NCI-H146 (cell line): ENCODE results near the gene UBE2O.
"Not testable (repeated sequence)": the region's sequence is repeated elsewhere in the genome, so short reads cannot be mapped to it uniquely, and the experiment has no call there.

Experiments used
- DNase-seq: peaks from one replicate; lab custom pipeline; 2025; lab: John Stamatoyannopoulos, UW

Gene UBE2O

DNA sequence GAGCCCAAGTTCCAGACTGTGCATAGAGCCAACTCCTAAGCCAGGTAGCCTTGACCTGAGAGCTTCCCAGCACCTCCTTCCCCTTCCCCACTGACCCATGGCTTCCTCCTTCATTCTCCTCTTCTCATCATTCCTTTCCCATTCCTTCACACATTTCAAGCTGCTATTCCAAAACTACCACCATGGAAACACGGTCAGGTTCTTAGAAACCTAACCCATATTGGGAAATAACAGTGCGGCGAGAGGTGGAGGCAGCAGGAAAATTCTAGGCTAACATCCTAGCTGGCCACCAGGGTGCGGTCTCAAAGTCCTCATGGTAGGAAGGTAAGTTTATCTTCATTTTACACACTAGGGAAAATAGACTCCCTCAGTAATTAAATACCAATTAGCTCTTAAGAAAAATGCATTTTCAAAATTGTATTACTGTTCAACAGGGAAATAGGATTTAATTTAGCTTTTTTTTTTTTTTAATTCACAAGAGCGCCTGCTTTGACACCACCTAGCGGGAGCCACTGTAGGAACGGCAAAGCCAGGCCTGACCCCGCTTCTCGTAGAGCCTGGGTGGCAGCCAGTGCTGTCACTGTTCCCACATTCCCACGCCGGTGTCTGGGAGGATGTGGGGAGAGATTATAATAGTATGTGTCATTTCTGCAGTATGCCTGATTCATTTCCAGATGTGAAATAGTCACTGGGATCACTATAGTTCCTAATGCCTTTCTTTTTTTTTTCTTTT lies 82.5 kb downstream of the UBE2O start:
- no peak for DNase-seq

DNA sequence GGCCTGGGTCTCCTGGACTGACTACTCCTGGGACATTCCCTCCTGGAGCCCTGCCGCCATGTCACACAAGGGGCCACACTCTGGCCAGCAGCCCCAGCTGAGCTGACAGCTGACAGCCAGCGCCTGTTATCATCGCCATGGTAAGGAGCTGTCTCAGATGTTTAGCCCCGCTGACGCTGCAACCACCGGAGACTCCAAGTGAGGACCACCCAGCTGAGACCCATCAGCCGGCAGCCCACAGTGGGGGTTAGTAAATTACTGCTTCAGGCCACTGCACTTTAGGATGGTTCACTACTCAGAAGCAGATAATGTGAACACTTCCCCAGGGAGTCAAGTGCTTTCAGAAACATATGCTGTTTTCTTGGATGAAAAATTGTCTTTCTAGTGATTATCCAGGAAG lies 83.1 kb downstream of the UBE2O start:
- DNase-seq, result no peak

DNA sequence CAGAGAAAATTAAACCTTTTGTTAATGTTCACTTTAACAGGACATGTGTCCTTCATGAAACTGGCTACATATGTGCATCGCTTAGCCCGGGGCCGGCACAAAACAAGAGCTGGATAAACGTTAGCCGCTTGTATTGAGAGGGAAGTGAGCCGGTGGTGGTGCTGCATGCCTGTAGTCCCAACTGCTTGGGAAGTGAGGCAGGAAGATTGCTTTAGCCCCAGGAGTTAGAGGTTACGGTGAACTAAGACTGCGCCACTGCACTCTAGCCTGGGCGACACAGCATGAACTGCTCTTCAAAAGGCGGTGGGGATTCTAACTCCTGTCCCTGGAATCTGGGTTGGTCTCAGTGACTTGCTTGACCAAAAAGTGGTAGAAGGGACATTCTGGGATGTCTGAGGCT lies 83.6 kb downstream of the UBE2O start:
- DNase-seq, result no peak

DNA sequence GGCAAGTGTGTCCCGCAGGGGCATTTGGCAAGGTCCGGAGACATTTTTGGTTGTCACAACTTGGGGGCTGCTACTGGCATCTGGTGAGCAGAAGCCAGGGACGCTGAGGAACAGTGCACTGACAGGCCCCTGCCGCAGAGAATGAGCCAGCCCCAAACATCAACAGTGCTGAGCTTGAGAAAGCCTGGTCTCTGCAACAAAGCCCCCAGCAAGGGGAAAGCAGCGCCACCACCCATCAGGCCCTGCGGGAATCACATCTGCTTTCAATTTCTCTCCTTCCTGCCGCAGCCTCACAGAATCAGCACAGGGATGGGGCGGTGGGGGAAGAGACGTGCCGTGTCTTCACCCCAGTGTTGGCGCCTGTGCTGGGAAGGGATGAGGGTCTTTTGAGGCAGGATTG lies 84.4 kb downstream of the UBE2O start:
- no peak for DNase-seq

DNA sequence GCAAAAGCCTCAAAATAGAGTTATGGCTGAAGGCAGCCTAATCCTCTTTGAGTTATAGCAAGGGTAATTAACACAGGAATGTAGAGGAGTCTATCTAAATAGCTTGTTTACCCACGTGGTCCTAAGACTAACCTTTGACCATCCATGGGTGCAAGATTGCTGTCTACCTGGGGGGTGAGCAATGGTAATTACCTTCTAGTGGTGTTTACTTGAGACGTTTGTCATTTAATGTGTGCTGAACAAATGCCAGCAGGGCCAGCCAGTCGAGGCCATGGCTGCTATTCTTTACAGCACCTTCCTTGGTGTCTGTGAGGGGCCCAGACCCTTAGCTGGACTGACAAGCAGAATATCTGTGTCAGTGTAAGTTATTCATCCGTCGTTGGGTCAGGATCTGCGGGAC lies 85.3 kb downstream of the UBE2O start:
- DNase-seq, result no peak

DNA sequence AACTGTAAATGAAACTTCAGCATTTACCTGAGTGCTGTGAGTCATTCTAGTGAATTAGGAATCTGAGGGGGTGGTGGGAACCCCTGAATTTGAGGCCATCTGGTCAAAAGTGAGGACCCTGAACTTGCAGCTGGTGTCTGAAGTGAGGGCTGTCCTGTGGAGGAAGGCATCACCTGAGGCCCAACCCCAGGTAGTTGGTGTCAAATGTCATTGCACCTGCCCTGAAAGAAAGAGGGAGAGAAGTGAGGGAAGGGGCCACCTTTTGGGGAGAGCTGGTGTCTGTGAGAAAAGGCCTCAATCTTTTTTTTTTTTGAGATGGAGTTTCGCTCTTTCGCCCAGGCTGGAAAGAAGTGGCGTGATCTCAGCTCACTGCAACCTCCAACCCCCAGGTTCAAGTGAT lies 86.7 kb downstream of the UBE2O start:
- DNase-seq, result no peak

DNA sequence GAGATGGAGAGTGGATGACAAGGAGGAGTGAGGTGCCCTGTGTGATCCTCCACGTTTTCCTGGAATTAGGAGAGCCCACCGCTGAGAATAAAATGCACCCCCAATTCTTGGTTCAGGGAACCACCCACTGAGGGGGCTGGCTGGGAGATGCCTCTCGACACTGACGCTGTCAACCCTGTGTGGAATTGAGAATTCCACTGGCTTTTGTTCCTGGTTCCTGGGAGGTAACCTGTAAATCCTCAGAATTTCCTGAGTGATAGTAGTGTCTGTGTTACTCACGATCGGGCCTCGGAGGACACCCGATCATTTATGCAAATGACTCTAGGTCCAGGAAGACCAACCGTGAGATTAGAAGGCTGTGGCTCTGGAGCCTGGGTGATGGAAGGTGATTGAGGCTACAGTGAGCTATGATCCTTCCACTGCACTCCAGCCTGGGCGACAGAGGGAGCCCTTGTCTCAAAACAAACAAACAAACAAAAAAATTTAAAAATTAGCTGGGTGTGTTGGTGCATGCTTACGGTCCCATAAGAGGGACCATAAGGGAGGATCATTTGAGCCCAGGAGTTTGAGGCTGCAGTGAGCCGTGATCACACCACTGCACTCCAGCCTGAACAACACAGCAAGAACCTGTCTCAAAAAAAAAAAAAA lies 87.6 kb downstream of the UBE2O start:
- DNase-seq, result no peak

DNA sequence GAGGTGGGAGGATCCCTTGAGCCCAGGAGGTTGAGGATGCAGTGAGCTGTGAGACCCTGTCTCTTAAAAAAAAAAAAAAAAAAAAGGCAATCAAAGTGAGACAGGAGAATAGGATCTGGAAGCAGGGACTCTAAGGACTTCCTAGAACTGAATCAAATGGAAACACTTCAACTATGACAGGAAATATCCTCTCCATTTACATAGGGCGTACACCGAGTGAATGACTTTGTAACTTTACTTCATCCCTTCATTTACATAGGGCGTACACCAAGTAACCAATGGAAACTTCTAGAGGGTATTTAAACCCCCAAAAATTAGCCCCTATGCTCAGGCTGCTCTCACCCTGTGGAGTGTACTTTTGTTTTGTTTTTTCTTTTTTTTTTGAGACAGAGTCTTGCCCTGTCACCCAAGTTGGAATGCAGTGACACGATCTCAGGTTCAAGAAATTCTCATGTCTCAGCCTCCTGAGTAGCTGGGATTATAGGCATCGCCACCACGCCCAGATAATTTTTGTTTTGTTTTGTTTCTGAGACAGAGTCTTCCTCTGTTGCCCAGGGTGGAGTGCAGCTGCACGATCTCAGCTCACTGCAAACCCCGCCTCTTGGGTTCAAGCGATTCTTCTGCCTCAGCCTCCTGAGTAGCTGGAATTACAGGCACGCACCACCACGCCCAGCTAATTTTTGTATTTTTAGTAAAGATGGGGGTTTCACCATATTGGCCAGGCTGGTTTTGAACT lies 89.7 kb downstream of the UBE2O start:
- DNase-seq, result no peak

DNA sequence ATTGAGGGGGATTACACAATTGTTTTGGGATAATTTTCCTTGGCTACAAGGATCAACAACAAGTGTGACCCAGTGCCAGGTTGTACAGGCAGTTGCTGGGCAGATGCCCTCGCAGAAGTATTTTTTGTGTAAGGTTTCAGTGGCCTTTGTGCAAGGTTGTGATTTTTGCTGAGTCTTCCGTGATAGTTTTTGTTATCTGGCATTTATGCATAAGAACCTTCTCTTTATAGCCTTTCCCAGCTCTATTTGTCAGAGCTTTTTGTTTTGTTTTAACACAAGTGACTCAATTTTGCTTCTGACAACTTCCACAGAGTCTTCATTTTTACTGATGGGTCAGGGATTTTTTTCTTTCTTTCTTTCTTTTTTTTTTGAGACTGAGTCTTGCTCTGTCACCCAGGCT lies 92.5 kb downstream of the UBE2O start:
- DNase-seq, result no peak

DNA sequence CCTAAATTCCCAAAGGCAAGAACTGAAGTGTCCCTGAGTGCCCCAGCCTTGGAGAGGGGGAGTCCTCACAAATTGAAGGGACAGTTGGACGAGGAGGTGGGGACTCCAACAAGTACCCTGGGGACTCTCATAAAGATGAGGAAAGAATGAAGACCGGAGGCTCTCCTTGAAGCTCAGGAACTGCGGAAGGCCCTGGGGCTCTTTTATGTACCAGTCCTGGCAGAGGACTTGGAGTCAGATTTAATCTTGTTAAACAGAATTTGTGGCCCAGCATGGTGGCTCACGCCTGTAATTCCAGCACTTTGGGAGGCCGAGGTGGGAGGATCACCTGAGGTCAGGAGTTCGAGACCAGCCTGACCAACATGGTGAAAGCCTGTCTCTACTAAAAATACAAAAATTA lies 93.2 kb downstream of the UBE2O start:
- DNase-seq, result not testable (repeated sequence)

DNA sequence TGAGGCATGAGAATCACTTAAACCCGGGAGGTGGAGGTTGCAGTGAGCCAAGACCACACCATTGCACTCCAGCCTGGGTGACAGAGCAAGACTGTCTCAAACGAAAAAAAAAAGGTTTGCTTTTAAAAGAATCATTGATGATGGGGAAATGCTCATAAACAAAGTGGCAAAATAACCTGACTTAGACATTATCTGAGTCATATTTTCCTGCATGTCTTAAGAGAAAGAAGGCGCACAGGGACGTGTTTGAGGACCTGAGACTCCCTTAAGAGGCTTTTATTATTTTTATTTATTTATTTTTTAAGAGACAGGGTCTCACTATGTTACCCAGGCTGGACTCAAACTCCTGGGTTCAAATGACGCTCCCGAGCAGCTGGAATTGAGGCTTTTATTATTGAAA lies 93.6 kb downstream of the UBE2O start:
- no peak for DNase-seq

DNA sequence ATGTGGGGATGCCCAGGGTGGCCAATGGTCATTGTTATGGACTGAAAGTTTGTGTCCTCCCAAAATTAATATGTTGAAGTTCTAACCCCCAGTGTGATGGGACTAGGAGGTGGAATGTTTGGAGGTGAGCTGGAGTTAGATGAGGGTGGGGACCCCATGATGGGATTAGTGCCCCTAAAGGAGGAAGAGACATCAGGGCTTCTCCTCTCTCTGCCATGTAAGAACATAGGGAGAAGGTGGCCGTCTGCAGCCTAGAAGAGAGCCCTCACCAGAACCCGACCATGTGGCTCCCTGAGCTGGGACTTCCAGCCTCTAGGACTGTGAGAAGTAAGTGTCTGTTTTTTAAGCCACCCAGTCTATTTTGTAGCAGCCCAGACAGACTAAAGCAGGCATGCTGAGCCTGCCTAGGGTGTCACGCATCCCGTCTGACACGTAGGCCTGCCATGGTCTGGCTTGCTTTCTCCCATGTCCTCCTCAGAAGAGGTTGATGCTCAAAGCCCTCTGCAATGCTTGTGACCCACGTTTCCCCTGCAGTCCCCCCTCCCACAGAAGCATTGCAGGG lies 95.3 kb downstream of the UBE2O start:
- no peak for DNase-seq

DNA sequence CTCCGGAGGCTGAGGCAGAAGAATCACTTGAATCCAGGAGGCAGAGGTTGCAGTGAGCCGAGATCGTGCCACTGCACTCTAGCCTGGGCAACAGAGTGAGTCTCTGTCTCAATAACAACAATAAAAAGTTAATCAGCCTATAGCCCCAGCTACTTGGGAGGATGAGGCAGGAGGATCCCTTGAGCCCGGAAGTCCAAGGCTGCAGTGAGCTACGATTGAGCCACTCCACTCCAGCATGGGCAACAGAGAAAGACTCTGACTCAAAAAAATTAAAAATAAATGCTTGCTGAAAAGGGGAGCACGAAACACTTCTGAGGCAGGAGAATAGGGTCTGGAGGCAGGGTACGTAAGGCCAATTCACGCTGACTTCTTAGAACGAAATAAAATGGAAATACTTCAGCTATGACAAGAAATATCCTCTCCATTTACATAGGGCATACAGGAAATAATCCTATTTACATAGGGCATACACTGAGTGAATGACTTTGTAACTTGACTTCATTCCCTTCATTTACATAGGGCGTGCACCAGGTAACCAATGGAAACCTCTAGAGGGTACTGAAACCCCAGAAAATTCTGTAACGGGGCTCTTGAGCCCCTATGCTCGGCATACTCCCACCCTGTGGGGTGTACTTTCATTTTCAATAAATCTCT lies 96.0 kb downstream of the UBE2O start:
- no peak for DNase-seq

DNA sequence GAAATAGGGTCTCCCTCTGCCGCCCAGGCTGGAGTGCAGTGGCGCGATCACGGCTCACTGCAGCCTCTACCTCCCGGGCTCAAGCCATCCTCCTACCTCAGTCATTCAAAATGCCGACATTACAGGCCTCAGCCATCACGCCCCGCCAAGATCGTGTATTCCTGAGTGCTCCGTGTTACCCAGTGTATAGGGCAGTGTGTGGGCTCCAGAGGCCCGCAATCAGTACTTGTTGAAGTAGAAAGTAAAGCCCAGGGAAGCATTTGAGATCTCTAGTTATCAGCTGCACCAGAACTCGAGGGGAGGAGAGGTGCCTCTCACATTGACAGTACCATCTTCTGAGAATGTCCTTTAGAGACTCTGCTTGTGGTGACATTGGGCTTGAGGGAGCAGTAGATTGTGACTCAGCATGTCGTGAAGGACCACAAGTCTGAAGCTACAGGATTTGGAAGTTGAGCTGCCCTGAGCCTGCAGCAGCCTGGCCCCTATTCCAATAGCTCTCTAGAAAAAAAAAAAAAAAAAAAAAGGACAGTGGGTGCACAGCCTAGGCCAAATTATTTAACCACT lies 98.1 kb downstream of the UBE2O start:
- no peak for DNase-seq

DNA sequence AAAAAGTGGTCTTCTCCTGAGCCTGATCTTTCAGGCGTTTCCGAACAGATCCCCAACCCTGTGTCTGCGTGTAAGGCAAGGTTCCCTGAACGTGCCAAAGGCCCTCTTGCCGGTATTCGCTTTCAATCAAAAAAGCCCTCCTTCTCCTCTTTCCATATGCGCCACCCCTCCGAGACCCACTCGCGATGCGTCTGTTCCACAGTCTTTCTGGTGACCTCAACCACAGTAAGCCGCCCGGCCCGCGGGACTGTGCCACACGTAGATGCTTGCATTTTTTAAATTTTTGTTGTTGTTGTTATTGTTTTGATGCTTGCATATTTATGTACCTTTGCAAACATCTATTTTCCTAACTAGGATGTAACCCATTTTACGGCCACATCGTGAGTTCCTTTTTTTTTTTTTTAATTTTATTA lies 98.6 kb downstream of the UBE2O start:
- DNase-seq, result no peak

DNA sequence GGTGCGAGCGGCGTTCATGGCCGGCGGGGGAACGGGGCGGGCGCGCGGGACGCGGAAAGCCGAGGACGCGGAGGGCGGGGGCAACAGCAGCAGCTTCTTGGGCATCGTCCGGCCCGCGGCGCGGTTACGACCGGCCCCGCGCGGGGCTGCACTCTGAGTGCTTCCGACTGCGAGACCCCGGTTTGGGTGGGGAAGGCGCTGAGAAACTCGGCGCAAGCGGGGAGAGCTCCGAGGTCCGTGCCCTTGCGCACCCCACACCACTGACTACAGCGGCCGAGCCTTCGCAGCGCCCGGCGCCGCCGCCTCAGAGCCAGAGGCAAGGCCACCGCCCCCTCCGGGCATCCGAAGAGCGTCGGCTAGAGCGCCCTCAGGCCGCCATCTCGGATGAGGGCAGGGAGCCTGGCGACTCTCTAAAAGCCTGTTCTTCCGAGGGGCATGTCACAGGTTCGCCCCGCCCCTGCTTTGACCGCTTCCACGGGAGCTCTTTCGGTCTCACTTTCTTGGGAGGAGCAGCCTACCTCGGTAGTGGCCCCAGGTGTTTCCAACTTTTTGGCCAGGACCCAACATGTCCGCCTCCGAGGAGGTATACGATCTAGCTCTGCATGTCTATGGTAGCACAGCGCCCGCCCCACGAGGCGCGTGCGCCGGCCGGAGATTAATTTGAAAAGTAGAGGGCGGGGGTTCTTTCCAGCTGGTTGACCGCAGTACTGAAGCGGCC lies 99.2 kb downstream of the UBE2O start, which contains the start of gene PRPSAP1:
TSS of gene PRPSAP1 (minus strand) at position 318 of the 718 bp plus-strand sequence. CDS start at position 105, 213 bp downstream.
- DNase-seq, result peak; percentile 91

DNA sequence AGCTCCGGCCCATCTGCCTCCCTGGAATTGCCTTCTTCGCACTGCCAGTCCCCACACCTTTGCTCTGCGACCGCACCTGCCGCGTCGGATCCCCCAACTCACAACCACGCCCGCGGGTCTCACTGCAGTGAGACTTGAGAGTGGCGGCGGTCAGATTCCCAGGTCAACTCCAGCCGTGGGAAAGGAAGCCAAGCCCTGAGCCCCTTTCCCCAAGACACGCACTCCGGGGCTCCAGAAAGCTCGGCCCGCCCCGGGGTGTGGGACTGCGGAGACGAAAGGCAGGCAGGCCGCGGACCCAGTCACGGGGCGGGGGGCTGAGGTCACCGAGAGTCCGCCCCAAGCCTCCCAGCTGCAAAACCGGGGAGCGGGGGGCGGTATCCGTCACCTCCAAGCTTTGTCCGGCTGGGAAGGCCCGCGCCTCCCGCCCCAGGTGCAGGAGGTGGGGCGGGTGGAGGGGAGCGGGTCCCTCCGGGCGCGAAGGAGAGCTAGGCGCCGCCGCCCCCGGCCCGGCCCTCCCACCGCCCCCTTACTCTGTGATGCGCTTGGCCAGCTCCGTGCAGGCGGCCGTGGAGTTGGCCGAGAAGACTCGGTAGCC lies 99.9 kb downstream of the UBE2O start:
- peak; percentile 41 for DNase-seq

DNA sequence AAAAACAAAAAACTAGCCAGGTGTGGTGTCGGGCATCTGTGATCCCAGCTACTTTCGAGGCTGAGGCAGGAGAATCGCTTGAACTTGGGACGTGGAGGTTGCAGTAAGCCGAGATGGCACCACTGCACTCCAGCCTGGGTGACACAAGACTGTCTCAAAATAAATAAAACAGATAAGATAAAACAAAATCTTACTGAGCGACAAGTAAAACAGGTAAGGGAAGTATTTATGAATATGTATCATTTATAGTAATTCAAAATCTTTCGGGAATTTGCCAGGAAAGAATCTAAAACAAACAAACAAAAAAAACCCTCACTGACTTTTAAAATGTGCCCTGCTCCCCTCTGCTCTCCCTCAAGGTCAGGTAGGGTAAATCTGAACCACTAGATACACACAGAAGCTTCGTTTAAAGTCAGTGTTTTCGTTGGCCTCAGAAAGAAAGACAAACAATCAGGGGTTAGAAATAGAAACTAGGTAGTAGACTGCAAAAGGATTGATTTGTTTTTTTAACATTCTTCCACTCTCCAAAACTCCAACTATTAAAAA lies 101.4 kb downstream of the UBE2O start:
- DNase-seq, result no peak

DNA sequence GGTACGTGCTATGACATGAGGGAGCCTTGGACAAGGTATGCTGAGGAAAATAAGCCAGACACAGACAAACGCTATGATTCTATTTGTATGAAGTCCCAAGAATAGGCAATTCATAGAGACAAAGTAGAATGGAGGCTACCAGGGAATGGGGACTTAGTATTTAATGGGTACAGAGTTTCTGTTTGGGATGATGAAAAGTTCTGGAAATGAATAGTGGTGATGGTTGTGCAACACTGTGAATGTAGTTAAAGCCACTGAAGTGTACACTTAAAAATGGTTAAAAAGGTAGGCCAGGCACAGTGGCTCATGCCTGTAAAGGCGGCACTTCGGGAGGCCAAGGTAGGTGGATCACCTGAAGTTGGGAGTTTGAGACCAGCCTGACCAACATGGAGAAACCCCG lies 102.5 kb downstream of the UBE2O start:
- DNase-seq, result no peak

DNA sequence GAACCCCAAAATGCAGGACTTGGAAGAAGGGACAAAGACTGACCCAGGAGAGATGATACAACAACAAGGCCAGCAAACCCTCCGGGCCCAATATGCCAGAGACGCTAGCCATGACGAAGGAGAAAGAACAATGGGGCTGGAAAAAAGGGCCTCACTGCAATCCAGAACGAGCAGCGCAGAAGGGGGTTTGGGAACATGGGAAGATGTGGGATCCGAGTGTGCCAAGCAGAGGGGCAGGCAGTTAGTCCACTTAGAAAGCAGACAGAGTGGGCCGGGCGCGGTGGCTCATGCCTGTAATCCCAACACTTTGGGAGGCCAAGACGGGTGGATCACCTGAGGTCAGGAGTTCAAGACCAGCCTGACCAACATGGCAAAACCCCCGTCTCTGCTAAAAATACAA lies 106.0 kb downstream of the UBE2O start:
- not testable (repeated sequence) for DNase-seq
